Measurements from ENCODE around the gene ZNF672. TPM values are rescaled to one million over a fixed set of nuclear protein-coding genes. Genes with fewer than 3 reads are reported as not detected.

The ZNF672 gene
- total RNA-seq, 1 experiment from 2014 or later = 27.6 TPM

DNA sequence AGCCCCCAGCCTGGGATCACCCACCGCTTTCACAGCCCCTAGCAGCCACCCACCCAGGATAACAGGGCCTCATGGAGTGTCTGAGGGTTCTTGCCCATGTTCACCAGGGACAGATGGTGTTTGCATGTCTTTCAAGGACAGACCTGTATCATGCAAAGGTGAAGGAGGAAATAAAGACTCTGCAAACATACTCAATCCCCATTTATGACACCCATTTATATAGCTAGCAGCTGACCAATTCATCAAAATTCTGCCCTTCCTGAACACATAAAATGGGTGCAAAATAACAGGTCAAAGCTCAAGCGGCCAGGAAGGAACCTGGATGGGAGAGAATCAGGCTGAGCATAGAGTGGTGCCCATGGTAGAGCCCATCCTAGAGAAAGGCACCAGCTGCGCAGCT is 49.7 kb upstream of the ZNF672 start:
- TF ChIP-seq JUND (IDR thresholded peaks at IDR 0.05) = no peak
- no peak for TF ChIP-seq EZH2phosphoT487 (IDR thresholded peaks at IDR 0.05; ENCODE audit: borderline replicate concordance)
- TF ChIP-seq, protein P1, sequence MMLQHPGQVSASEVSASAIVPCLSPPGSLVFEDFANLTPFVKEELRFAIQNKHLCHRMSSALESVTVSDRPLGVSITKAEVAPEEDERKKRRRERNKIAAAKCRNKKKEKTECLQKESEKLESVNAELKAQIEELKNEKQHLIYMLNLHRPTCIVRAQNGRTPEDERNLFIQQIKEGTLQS (IDR thresholded peaks at IDR 0.05) = no peak
- no peak for TF ChIP-seq REST (IDR thresholded peaks at IDR 0.05; ENCODE audit: low read depth)
- TF ChIP-seq ZFX (IDR thresholded peaks at IDR 0.05) = no peak
- TF ChIP-seq MAX (IDR thresholded peaks at IDR 0.05) = no peak
- no peak for TF ChIP-seq YY1 (IDR thresholded peaks at IDR 0.05; ENCODE audit: extremely low read depth, insufficient replicate concordance, low read depth, low read length)
- TF ChIP-seq, protein P2, sequence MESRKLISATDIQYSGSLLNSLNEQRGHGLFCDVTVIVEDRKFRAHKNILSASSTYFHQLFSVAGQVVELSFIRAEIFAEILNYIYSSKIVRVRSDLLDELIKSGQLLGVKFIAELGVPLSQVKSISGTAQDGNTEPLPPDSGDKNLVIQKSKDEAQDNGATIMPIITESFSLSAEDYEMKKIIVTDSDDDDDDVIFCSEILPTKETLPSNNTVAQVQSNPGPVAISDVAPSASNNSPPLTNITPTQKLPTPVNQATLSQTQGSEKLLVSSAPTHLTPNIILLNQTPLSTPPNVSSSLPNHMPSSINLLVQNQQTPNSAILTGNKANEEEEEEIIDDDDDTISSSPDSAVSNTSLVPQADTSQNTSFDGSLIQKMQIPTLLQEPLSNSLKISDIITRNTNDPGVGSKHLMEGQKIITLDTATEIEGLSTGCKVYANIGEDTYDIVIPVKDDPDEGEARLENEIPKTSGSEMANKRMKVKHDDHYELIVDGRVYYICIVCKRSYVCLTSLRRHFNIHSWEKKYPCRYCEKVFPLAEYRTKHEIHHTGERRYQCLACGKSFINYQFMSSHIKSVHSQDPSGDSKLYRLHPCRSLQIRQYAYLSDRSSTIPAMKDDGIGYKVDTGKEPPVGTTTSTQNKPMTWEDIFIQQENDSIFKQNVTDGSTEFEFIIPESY (IDR thresholded peaks at IDR 0.05; ENCODE audit: extremely low read depth, insufficient replicate concordance, low read length) = no peak
- no peak for TF ChIP-seq CBX3 (IDR thresholded peaks at IDR 0.05; ENCODE audit: low read depth)
- no peak for TF ChIP-seq POLR2A (IDR thresholded peaks at IDR 0.05; ENCODE audit: borderline replicate concordance, extremely low read depth, insufficient read depth, insufficient read length)
- TF ChIP-seq RAD21 (IDR thresholded peaks at IDR 0.05; ENCODE audit: low read depth) = no peak
- TF ChIP-seq CEBPB (IDR thresholded peaks at IDR 0.05; ENCODE audit: low read depth) = no peak
- no peak for TF ChIP-seq CTCF (IDR thresholded peaks at IDR 0.05 in 2 of 3, conservative IDR thresholded peaks at IDR 0.05 in 1 of 3; ENCODE audit: borderline replicate concordance in 1 of 3, insufficient read depth in 1 of 3, low read depth in 2 of 3, low read length in 2 of 3)
- no peak for TF ChIP-seq FOSL1 (IDR thresholded peaks at IDR 0.05; ENCODE audit: low read depth)
- no peak for TF ChIP-seq SP1 (IDR thresholded peaks at IDR 0.05; ENCODE audit: low read depth)
- no peak for TF ChIP-seq SRF (IDR thresholded peaks at IDR 0.05; ENCODE audit: low read depth)
- TF ChIP-seq TCF7L2 (IDR thresholded peaks at IDR 0.05; ENCODE audit: borderline replicate concordance, extremely low read depth, insufficient read depth, insufficient read length) = no peak
- TF ChIP-seq SIN3A (IDR thresholded peaks at IDR 0.05; ENCODE audit: low read depth) = no peak
- H4K20me1 ChIP-seq (ENCODE audit: insufficient read depth) = no peaks in the 10 kb centered on the region
- H3K79me2 ChIP-seq (ENCODE audit: insufficient read depth, low read length) = no peaks in the 10 kb centered on the region
- H3K4me1 ChIP-seq (ENCODE audit: control insufficient read depth in 1 of 2, insufficient read depth in 2 of 2, low read length in 2 of 2) = no peaks in the 10 kb centered on the region
- no peak overlapping the region for H3K9ac ChIP-seq (ENCODE audit: low read length)
- BruUV-seq (replicated peaks) = no TSS peak
- intact Hi-C loops (cut with micrococcal nuclease) = no loop called here
- no peaks in the 10 kb centered on the region for H3K27me3 ChIP-seq (ENCODE audit: insufficient read depth, low read length)
- no peak overlapping the region for H3K4me3 ChIP-seq (replicated peaks in 1 of 2; ENCODE audit: low read depth in 1 of 2, low read length in 2 of 2)
- no peak overlapping the region for H2AFZ ChIP-seq (ENCODE audit: low read depth, low read length, poor library complexity, severe bottlenecking)
- DNase-seq (ENCODE audit: low read depth, low spot score) (no peak), ATAC-seq (no peak)
- H3K36me3 ChIP-seq (ENCODE audit: control insufficient read depth in 1 of 2, insufficient read depth in 2 of 2, low read length in 2 of 2) = no peaks in the 10 kb centered on the region
- ChIA-PET POLR2A (no interaction called here), CTCF (no interaction called here), RAD21 (ENCODE audit: low non-redundant PET in 1 of 2, low total read pairs in 2 of 2, uncharacterized antibody in 2 of 2, unreplicated experiment in 2 of 2) (no interaction called here)
- no peak overlapping the region for H3K27ac ChIP-seq (ENCODE audit: low read depth, low read length)
- H3K9me3 ChIP-seq (ENCODE audit: control insufficient read depth in 1 of 2, insufficient read depth in 1 of 2, low read depth in 1 of 2, low read length in 2 of 2) = no peaks in the 10 kb centered on the region
- H3K4me2 ChIP-seq (ENCODE audit: low read length) = no peak overlapping the region
- H3K9me2 ChIP-seq (ENCODE audit: insufficient read depth) = no peaks in the 10 kb centered on the region
